Measurements from ENCODE around the gene DEXI.

GRCh38 chr16:10937068-10937859, 5.0 kb downstream of the DEXI start:
- TF ChIP-seq ESRRG (CRISPR knock-in tag; IDR thresholded peaks at IDR 0.05) (no peak), GLIS3 (CRISPR knock-in tag; IDR thresholded peaks at IDR 0.05) (no peak), BACH2 (CRISPR knock-in tag; IDR thresholded peaks at IDR 0.05; ENCODE audit: borderline replicate concordance) (no peak), ZFP30 (CRISPR knock-in tag; IDR thresholded peaks at IDR 0.05) (no peak), ISL1 (CRISPR knock-in tag; IDR thresholded peaks at IDR 0.05) (no peak), ZFP3 (CRISPR knock-in tag; IDR thresholded peaks at IDR 0.05) (no peak)

All from SK-N-SH treated with all-trans-retinoic acid at 6 μM for 48 hours (cell line).